GM19099 (cell line): ENCODE measurements around the gene NTM.

Source experiments
- POLR2A ChIP-seq: IDR thresholded peaks from 3 replicates; pipeline ENCODE4 v1.6.1; 2011; ENCODE audit warnings: low read depth; ENCODE audit not compliant: insufficient read length; ENCODE audit errors: extremely low read depth

Gene NTM

DNA sequence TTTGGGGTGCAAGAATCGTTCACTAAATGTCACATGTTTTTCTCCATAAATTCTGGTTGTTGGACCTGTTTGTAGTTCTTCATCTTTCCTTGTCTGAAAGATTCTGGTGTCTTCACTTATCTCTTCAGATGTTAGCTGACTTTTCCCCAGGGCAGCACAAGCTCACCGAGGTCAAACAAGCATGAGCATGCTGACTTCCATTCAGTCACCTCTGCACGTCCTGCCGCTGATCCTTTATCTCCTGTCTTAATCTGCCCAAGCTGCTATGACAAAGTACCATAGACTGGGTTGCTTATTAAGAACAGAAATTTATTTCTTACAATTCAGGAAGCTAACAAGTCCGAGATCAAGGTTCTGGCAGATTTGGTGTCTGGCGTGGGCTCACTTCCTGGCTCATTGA, 800.6 kb downstream of the NTM start:
- no peak for TF ChIP-seq POLR2A

DNA sequence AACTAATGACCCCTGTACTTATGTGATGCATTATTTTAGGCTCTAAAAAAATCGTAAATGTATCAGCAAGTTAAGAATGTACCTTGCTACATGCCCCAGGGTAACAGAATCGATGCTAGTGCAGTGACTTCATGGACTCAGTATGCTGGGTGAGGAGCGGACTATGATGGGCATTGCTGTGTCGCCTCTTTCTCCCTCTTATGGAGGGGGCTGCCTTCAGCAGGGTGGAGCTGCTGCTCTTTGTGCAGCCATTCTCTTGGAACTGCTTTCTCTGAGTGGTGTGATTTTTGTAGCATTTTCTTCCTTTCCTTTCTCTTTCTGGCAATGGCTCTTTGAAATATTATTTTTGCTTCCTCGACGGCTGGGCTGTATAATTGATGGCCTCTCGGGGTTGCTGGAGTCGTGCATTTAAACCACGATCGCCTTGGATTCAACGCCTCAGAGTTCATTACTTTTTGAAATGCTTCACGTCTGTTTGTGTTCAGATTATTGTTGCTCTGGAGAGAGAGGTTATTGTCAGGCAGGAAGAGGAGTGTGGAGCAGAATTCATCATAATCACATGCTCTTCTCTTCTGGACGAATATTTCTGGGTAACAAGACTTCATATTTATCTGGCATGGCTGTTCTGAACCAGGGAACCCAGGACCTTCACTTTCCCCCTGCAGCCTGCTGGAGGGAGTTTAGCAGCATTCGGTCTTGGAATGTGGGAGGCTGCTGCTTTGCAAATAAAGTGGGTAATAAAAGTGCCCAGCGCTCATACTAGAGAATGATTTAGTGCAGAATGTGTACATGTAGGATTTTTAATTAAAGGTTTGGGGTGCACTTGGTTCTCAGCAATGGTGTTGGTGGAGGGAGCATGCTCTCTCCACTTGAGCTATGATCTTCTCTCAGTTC, 804.2 kb downstream of the NTM start:
- no peak for TF ChIP-seq POLR2A

DNA sequence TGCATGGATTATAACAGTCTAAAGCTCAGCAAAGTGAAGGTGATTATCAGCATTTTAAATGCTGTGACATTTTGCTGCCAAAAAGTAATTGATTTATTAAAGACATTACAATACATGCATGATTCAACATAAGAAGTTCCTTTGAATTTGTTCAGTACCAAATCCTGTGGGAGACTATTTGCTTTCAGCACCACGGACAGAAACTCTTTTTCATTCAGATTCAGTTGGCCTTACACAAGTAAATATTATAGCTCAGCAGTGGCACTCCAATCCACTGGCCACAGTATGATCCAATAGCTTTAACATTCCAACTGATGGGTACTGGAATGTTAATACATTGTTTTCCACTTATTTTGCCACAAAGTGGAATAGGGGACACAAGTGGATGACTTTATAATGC, 806.7 kb downstream of the NTM start:
- no peak for TF ChIP-seq POLR2A

DNA sequence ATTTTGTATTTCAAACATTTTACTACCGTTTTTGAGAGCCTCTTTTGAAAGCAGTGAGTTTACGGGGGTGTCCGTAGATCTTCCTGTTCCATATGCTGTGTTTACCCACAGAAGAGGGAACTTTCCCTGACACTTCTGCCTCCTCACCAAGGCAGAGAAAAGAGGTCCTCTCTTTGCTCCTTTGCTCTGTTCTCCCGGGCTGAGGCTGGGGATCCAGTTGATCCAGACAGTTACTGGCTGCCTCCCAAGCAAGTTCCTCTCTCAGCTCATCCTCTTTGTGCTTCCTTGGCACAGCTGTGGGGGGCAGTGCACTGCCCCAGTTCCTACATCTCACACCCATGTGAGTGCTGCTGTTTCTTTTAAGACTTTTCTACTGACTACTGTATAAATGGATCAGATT, 813.7 kb downstream of the NTM start:
- no peak for TF ChIP-seq POLR2A

DNA sequence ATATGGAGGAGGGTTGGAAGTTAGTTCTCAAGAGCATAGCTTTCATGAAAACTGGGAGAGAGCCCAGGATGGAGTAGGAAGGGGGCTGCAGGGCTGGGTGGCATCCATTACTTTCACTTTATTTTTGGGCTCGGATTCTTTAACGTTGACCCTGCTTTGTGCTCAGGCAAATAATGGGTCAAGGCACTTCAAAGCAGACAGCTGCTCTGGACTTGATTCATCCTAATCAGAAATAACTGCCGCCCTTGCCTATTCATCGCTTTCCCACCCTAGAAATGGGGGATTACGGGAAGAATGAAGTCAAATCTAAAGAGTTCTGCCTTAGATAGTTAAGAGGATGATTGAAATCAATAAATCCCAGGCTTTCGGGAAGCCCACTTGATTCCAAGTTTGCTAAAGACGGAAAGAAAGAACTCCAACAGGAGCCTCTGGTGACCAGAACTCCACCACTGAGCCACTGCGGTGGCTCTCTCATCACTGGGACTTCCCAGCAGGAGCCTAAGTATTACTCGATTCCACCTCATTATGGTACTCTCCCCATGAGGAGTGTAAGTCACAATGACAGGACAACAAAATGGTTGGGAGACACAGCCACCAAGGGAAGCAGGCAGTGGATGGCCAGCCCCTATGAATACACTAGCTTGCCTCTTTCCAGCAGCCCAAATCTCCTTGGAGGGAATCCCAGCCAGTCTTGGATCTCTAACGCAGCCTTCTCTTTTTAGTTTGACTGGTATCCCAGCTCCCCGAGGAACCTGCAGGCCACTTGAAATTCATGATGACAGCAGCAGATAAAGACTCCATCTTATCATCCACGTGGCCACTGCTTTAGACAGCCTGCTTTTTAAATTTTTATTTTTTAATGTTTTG, 815.5 kb downstream of the NTM start:
- TF ChIP-seq POLR2A = no peak

DNA sequence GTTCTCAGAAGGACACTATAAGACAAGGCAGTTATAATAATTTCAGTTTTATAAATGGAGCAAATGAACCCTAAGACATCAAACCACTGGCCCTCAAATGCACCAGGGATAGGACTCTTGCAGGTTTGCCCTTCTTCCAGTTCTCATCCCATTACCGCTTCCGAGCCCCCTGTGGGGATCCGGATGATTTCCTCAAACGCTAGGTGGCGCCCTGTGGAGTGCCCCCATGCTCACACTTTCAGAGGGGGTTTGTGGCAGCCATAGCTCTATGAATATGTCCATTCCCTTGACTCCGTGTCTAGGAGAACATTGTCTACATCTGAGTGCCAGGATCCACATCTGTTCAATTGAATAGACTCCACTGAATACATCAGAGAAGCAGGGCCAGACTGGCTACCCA, 816.3 kb downstream of the NTM start:
- TF ChIP-seq POLR2A = no peak

DNA sequence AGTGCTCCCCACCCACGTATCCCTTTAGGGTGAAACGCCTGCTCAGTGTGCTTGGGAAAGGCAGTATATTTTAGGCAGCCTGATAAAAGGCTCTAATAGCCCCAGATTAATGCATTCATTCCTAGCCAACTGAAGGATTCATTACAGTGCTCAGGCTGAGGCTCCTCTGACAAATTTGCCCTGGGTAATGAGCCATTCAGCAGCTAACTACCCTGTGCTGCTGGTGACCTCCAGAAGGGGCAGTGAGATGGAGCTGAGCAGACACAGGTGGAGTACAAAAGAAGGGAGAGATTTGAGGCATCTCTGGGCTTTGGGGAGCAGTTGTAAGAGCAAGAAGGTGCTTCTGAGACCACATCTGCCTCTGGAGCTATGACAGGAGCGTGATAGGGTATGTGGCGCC, 817.0 kb downstream of the NTM start:
- TF ChIP-seq POLR2A = no peak

DNA sequence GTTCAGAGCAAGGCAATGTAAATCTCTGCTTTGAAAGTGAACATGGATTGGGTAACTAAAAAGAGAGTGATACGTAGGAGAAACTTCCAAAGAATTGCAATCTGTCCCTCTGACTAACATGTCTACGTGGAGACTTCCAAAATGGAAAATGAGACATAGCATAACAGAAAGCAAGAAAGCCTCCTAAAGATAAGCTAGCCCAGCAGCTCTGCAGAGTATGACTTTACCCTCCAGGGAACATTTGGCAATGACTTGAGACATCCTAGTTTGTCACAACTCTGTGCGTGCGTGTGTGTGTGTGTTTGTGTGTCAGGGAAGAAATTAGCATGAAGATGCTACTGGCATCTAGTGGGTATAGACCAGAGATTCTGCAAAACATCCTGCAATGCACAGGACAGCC, 817.4 kb downstream of the NTM start:
- TF ChIP-seq POLR2A = no peak

DNA sequence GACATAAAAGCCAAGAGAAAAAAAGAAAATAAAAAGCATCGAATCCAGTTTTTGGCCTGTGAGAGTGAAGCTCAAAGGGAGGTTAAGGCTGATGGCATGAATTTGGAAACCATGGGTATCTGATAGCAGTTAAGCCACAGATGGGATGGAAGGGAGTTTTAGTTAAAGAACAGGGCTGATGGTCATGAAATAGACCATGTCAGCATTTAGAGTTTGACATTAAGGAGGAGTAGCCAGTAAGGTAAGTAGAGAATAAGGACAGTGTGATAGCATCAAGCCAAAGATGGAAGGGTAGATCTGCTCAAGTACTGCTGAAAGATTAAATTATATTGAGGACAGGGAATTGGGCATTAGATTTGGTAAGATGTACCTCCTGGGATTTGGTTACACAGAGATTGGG, 826.5 kb downstream of the NTM start:
- TF ChIP-seq POLR2A = no peak

DNA sequence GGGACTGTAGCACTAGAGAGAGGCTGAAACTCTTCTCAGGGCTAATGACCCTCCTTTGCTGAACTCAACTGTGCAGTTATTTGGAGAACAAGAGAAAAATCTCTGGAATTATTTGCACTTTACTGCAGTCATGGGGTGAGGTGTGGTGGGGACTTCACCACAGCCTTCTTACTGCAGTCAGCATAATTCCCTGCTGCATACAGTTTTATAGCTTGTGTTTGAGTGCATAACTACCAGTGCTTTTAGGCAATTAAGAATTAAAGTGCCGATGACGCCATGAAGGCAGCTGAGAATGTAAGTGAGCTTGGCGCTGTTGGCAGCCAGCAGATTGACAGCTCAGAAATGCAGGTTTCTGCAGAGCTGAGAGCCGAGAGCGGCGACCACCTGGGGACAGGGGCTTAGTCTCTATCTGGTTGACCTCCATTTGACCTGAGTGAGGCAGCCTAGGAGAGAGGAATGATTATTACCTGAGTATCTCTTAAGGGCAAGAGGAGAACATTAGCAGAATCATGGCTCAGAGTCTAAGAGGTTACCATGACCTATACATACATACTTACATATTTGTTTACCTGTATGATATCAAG, 830.0 kb downstream of the NTM start:
- no peak for TF ChIP-seq POLR2A

DNA sequence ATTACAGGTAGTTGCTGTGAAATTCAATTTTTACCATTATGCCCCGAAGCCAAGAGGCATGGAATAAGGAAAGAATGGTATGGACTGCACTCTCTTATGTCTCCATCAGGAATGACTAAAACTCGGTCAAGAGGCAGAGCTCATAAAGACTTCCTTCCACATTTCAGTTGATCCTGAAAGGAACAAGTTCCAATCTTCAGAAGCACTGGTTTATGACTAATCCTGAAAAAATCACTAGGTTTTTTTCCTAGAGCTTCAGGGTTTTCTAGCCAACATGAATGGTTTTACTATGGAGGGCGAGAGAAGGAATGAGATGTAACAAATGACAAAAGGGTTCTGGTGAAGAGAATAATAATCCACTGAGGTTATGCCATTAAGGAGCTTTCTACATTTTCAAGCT, 832.2 kb downstream of the NTM start:
- TF ChIP-seq POLR2A = no peak

DNA sequence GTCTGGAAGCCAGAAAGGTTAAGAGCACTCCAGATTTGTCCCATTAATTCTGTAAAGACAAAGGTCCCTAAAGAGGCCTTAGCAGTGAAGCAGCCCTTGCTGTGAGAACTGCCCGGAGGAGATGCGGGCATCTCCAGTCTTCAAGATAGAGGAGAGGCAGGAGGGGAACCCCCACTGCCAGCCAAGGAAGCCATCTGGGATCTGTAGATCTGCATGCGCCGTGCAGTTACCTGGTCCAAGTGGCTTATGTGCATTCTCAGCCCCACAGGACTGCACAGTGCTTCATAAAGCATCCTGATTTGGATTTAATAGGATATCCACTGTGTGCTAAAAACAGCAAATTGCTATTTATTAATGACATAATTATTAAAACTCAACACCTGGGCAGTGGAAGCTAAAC, 834.6 kb downstream of the NTM start:
- no peak for TF ChIP-seq POLR2A

DNA sequence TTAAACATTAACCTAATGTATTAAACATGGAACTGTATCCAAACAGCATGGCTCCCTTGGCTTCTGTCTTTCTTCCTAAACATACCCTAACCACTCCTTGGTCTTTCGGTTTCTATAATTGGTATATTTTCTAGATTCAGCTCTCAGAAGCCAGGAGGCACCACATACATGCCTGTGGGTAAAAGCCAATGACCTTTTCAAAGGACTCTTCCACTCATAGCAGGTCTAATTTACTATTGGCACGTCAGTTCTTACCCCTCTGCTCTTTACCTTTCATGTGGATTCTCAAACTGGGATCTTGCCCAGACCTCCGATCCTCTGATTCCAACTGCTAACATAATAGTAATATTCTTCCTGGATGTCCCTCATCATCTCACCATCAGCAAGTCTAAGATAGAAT, 835.1 kb downstream of the NTM start:
- TF ChIP-seq POLR2A = no peak

DNA sequence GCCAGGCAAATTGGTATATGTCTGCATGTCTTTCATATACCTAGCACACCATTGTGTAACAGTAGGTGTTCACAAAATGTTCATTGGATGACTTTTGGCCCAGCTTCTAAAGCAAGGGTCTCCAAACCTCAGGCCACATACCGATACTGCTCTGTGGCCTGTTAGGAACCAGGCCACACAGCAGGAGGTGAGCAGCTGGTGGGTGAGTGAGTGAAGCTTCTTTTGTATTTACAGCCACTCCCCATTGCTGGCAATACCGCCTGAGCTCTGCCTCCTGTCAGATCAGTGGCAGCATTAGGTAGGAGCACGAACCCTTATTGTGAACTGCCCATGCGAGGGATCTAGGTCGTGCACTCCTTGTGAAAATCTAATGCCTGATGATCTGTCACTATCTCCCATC, 836.6 kb downstream of the NTM start:
- no peak for TF ChIP-seq POLR2A

DNA sequence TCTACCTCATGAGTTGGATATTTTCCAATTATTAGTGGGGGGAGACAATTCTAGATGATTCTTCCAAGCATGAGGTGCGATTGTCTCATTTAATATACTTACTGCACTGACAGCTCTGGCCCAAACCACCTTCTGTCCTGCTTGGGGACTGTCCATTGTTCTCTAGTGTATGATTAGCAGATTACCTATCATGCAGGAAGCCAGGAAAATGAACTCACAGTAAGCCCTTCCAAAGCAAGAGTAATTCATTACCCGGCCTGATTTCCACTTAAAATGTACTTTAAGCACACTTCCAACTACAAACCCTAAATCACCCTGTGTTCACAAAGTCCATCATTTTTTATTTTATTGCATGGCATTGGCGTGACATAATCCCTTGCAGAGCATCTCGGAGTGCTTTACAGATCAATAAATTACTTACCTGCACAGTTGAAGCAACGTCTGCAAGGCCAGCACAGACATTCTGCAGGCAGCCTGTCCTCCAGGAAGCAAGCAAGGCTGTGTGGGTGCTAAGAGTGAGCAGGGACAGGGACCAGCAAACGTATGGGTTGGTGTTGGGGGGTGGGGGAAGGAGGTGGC, 838.2 kb downstream of the NTM start:
- TF ChIP-seq POLR2A = no peak

DNA sequence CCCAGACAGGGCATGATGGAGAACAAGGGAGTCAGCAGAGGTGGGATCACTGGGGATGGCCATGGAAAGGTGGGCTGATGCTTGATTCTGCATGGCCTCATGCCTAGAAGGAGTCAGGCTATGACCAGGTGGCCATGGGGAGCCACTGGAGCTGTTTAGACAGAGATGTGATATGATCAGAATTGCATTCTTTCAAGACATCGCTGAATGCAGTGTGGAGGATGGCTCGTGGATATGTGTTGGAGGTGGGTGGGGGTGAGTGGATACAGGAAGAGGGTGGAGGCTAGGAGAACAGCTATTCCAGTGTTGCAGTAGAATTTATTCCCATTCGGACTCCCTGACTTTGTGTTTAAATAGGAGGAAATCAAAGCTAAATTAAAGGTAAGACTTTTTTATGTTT, 841.1 kb downstream of the NTM start:
- no peak for TF ChIP-seq POLR2A

DNA sequence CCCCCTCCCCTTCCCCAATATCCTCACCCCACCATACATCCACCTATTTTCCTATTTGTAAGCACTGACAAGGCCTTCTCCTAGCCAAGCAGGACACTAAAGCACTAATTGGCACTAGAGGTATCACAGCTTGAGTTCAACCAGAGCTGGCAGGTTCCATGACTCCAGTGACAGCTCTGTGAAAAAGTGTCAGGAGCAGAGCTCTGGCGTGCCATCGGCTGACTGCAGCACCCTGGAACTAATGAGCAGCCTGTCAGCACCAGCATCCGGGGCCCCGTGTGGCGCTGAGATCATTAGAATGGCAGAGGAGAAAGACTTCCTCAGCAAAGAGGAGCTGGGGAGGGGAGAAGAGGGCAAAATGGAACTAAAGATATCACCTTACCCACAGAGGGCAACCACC, 847.4 kb downstream of the NTM start:
- no peak for TF ChIP-seq POLR2A
